HG02973 (cell line): ENCODE data around the gene VTCN1.
"Not testable (repeated sequence)": the region's sequence is repeated elsewhere in the genome, so short reads cannot be mapped to it uniquely, and the experiment has no call there.

ENCODE experiments used
- ATAC-seq: cut with Tn5 transposase; IDR thresholded peaks from one replicate; pipeline ENCODE4 v1.9.1; 2021; ENCODE audit warnings: moderate library complexity; ENCODE audit not compliant: unreplicated experiment

VTCN1 gene

GRCh38 chr1:117128323-117129079, 82.2 kb downstream of the VTCN1 start:
- no peak for ATAC-seq

GRCh38 chr1:117127795-117128194, 82.9 kb downstream of the VTCN1 start:
- ATAC-seq, result no peak

GRCh38 chr1:117124661-117125060, 86.1 kb downstream of the VTCN1 start:
- no peak for ATAC-seq

GRCh38 chr1:117123274-117123673, 87.5 kb downstream of the VTCN1 start:
- ATAC-seq, result no peak

GRCh38 chr1:117122330-117123025, 88.2 kb downstream of the VTCN1 start:
- ATAC-seq, result no peak

- peak; percentile 88 for ATAC-seq
Observed at GRCh38 chr1:117121589-117122329, 89.0 kb downstream of the VTCN1 start, which contains the start of gene TRIM45. TSS of gene TRIM45 (minus strand) at chr1:117121749. CDS start at chr1:117121201, 548 bp downstream.

GRCh38 chr1:117120774-117121588, 89.7 kb downstream of the VTCN1 start:
- no peak for ATAC-seq

GRCh38 chr1:117119144-117119543, 91.6 kb downstream of the VTCN1 start:
- ATAC-seq, result not testable (repeated sequence)

- ATAC-seq, result no peak
Observed at GRCh38 chr1:117118137-117118536, 92.6 kb downstream of the VTCN1 start.

GRCh38 chr1:117117697-117118096, 93.0 kb downstream of the VTCN1 start:
- ATAC-seq, result no peak

GRCh38 chr1:117116784-117117130, 94.0 kb downstream of the VTCN1 start:
- no peak for ATAC-seq

- no peak for ATAC-seq
Observed at GRCh38 chr1:117116090-117116783, 94.5 kb downstream of the VTCN1 start.

- ATAC-seq, result no peak
Observed at GRCh38 chr1:117114877-117115276, 95.8 kb downstream of the VTCN1 start.

- no peak for ATAC-seq
Observed at GRCh38 chr1:117113199-117113598, 97.5 kb downstream of the VTCN1 start.

GRCh38 chr1:117112047-117112717, 98.5 kb downstream of the VTCN1 start:
- no peak for ATAC-seq

GRCh38 chr1:117110774-117111173, 100.0 kb downstream of the VTCN1 start:
- no peak for ATAC-seq

- ATAC-seq, result no peak
Observed at GRCh38 chr1:117107364-117107763, 103.4 kb downstream of the VTCN1 start.

GRCh38 chr1:117106478-117106877, 104.2 kb downstream of the VTCN1 start:
- ATAC-seq, result no peak

- ATAC-seq, result no peak
Observed at GRCh38 chr1:117105722-117106121, 105.0 kb downstream of the VTCN1 start.

- ATAC-seq, result no peak
Observed at GRCh38 chr1:117104986-117105385, 105.7 kb downstream of the VTCN1 start.
